Measurements from ENCODE around the gene UCN3.

The UCN3 gene

GRCh38 chr10:5412277-5412941 is 47.6 kb downstream of the UCN3 start, which contains the start of gene NET1 (continued):
- no peak for TF ChIP-seq ZFP41 (tag by site-specific recombination; IDR thresholded peaks at IDR 0.05; ENCODE audit: borderline replicate concordance)
- TF ChIP-seq ZNF626 (tag by site-specific recombination; IDR thresholded peaks at IDR 0.05): no peak
- TF ChIP-seq, protein P1, sequence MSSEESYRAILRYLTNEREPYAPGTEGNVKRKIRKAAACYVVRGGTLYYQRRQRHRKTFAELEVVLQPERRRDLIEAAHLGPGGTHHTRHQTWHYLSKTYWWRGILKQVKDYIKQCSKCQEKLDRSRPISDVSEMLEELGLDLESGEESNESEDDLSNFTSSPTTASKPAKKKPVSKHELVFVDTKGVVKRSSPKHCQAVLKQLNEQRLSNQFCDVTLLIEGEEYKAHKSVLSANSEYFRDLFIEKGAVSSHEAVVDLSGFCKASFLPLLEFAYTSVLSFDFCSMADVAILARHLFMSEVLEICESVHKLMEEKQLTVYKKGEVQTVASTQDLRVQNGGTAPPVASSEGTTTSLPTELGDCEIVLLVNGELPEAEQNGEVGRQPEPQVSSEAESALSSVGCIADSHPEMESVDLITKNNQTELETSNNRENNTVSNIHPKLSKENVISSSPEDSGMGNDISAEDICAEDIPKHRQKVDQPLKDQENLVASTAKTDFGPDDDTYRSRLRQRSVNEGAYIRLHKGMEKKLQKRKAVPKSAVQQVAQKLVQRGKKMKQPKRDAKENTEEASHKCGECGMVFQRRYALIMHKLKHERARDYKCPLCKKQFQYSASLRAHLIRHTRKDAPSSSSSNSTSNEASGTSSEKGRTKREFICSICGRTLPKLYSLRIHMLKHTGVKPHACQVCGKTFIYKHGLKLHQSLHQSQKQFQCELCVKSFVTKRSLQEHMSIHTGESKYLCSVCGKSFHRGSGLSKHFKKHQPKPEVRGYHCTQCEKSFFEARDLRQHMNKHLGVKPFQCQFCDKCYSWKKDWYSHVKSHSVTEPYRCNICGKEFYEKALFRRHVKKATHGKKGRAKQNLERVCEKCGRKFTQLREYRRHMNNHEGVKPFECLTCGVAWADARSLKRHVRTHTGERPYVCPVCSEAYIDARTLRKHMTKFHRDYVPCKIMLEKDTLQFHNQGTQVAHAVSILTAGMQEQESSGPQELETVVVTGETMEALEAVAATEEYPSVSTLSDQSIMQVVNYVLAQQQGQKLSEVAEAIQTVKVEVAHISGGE (tag by site-specific recombination; conservative IDR thresholded peaks at IDR 0.05; ENCODE audit: low read depth): no peak
- TF ChIP-seq YY2 (tag by site-specific recombination; IDR thresholded peaks at IDR 0.05): peak; percentile 67
- TF ChIP-seq ZNF600 (tag by site-specific recombination; IDR thresholded peaks at IDR 0.05): no peak
- no peak for TF ChIP-seq ZBTB7A (tag by site-specific recombination; IDR thresholded peaks at IDR 0.05; ENCODE audit: low read depth)
- no peak for TF ChIP-seq ZNF211 (tag by site-specific recombination; IDR thresholded peaks at IDR 0.05; ENCODE audit: low read depth)
- no peak for TF ChIP-seq ZNF704 (tag by site-specific recombination; IDR thresholded peaks at IDR 0.05)
- no peak for TF ChIP-seq ZNF837 (tag by site-specific recombination; IDR thresholded peaks at IDR 0.05)
- TF ChIP-seq GLIS2 (tag by site-specific recombination; IDR thresholded peaks at IDR 0.05): peak; percentile 73
- TF ChIP-seq ZNF280D (tag by site-specific recombination; IDR thresholded peaks at IDR 0.05): 0 out of 2 replicates have a peak, but pooled peaks have one; percentile 11
- no peak for TF ChIP-seq ZNF155 (tag by site-specific recombination; IDR thresholded peaks at IDR 0.05)
- no peak for TF ChIP-seq ZNF529 (tag by site-specific recombination; IDR thresholded peaks at IDR 0.05; ENCODE audit: insufficient replicate concordance)
- TF ChIP-seq ZNF585B (tag by site-specific recombination; IDR thresholded peaks at IDR 0.05): no peak
- TF ChIP-seq, protein P2, sequence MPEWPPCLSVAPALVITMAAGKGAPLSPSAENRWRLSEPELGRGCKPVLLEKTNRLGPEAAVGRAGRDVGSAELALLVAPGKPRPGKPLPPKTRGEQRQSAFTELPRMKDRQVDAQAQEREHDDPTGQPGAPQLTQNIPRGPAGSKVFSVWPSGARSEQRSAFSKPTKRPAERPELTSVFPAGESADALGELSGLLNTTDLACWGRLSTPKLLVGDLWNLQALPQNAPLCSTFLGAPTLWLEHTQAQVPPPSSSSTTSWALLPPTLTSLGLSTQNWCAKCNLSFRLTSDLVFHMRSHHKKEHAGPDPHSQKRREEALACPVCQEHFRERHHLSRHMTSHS (tag by site-specific recombination; IDR thresholded peaks at IDR 0.05): no peak
- TF ChIP-seq YY1 (tag by site-specific recombination; IDR thresholded peaks at IDR 0.05): peak; percentile 70; the same call in 1 of the 2 replicates
- TF ChIP-seq ZNF114 (tag by site-specific recombination; IDR thresholded peaks at IDR 0.05): no peak
- TF ChIP-seq ZNF747 (tag by site-specific recombination; IDR thresholded peaks at IDR 0.05): no peak

Measured in HEK293 (cell line).